H1 (cell line): ENCODE measurements around the gene CHRDL1. TPM values are rescaled to one million over a fixed set of nuclear protein-coding genes. Genes with fewer than 3 reads are reported as not detected.

Experiments used
- CTCF ChIA-PET: fragments of 300-600 bp; sonication (Branson Sonifier 250); formaldehyde crosslinking; loops from one replicate; lab custom pipeline; 2021; ENCODE audit not compliant: partially characterized antibody; lab: Charles Lee
- POLR2A ChIA-PET: fragments of 300-600 bp; sonication (Branson Sonifier 250); formaldehyde crosslinking; loops from one replicate; lab custom pipeline; 2021; ENCODE audit warnings: inconsistent platforms; ENCODE audit not compliant: partially characterized antibody; lab: Charles Lee
- DNase-seq, 2 experiments: peaks; one replicate each; pipeline versions ENCODE4 v3.0.0 to v3.0.0-alpha.2; 2010 to 2022; ENCODE audit warnings: low spot score in 2 of 2, low read depth in 1 of 2, mixed read lengths in 1 of 2
- FAIRE-seq: peaks from 2 replicates; lab custom pipeline; 2011; peaks lifted over from hg19 to GRCh38; lab: Jason Lieb, UNC
- H2AFZ ChIP-seq: 2 replicates; pipeline ENCODE4 v1.8.1; 2012; ENCODE audit warnings: low read length, inconsistent platforms
- H2AK5ac ChIP-seq: 2 replicates; pipeline ENCODE4 v1.6.1; 2013; ENCODE audit warnings: low read depth, low read length
- H2BK120ac ChIP-seq: replicated peaks from 2 replicates; pipeline ENCODE3; 2013; ENCODE audit warnings: low read depth, low read length, inconsistent platforms
- H2BK12ac ChIP-seq: 2 replicates; pipeline ENCODE4 v1.6.1; 2013; ENCODE audit warnings: low read depth, low read length
- H2BK15ac ChIP-seq: 2 replicates; pipeline ENCODE4 v1.6.1; 2013; ENCODE audit warnings: low read length
- H2BK20ac ChIP-seq: 2 replicates; pipeline ENCODE4 v1.6.1; 2013; ENCODE audit warnings: low read length
- H2BK5ac ChIP-seq: 2 replicates; pipeline ENCODE4 v1.6.1; 2013; ENCODE audit warnings: low read depth, low read length
- H3K14ac ChIP-seq: 2 replicates; pipeline ENCODE4 v1.6.1; 2013; ENCODE audit warnings: inconsistent platforms; ENCODE audit not compliant: insufficient read length
- H3K18ac ChIP-seq: 2 replicates; pipeline ENCODE4 v1.6.1; 2013; ENCODE audit warnings: low read length; ENCODE audit errors: extremely low read depth
- H3K23ac ChIP-seq: 2 replicates; pipeline ENCODE4 v1.6.1; 2013; ENCODE audit warnings: inconsistent platforms; ENCODE audit not compliant: insufficient read length
- H3K23me2 ChIP-seq: 2 replicates; pipeline ENCODE4 v1.6.1; 2013; ENCODE audit warnings: low read depth, low read length
- H3K27ac ChIP-seq: 2 replicates; pipeline ENCODE4 v1.6.1; 2011; ENCODE audit warnings: low read depth, low read length, inconsistent platforms
- H3K27me3 ChIP-seq, 4 experiments: replicated peaks in 1 of 4; 1 replicate in 1 of 4; 2 replicates in 3 of 4; pipeline versions ENCODE4 v1.6.1 to v1.8.1; 2011 to 2013; ENCODE audit warnings: low read length in 3 of 4, mild to moderate bottlenecking in 3 of 4, inconsistent platforms in 2 of 4, mixed read lengths in 2 of 4, moderate library complexity in 1 of 4; ENCODE audit not compliant: control insufficient read depth in 3 of 4, insufficient read depth in 3 of 4; ENCODE audit errors: extremely low read depth in 1 of 4
- H3K36me3 ChIP-seq, 4 experiments: 2 replicates each; pipeline versions ENCODE4 v1.6.1 to v1.8.1; 2011 to 2013; ENCODE audit warnings: mild to moderate bottlenecking in 4 of 4, low read length in 3 of 4, moderate library complexity in 2 of 4, control low read depth in 1 of 4, inconsistent platforms in 1 of 4; ENCODE audit not compliant: insufficient read depth in 4 of 4, control insufficient read depth in 2 of 4
- H3K4ac ChIP-seq: replicated peaks from 2 replicates; pipeline ENCODE3; 2013; ENCODE audit warnings: low read length, low read depth, mixed read lengths, inconsistent platforms; ENCODE audit not compliant: insufficient read length
- H3K4me1 ChIP-seq, 4 experiments: replicated peaks in 1 of 4; 1 replicate in 1 of 4; 2 replicates in 3 of 4; pipeline versions ENCODE4 v1.6.1 to v1.8.1; 2011 to 2013; ENCODE audit warnings: low read length in 3 of 4, inconsistent platforms in 2 of 4, mixed read lengths in 1 of 4; ENCODE audit not compliant: insufficient read depth in 4 of 4, control insufficient read depth in 3 of 4
- H3K4me2 ChIP-seq, 2 experiments: 2 replicates each; pipeline versions ENCODE4 v1.6.1 to v1.8.1; 2011 to 2013; ENCODE audit warnings: low read depth in 2 of 2, low read length in 2 of 2, control low read depth in 1 of 2, inconsistent platforms in 1 of 2, mild to moderate bottlenecking in 1 of 2; ENCODE audit not compliant: insufficient read depth in 1 of 2
- H3K4me3 ChIP-seq, 4 experiments: fragments of 200-600, 300-600 bp in 1 of 4; sonication (generic), shearing (Covaris generic), sonication (Bioruptor Twin) in 1 of 4; 2 replicates each; pipeline versions ENCODE4 v1.5.1 to v1.8.1; 2011 to 2016; ENCODE audit warnings: low read length in 4 of 4, low read depth in 3 of 4, control low read depth in 2 of 4, inconsistent platforms in 2 of 4, mild to moderate bottlenecking in 2 of 4, mixed read lengths in 1 of 4, moderate library complexity in 1 of 4; ENCODE audit not compliant: insufficient read depth in 2 of 4; ENCODE audit errors: extremely low read depth in 1 of 4
- H3K56ac ChIP-seq: replicated peaks from 2 replicates; pipeline ENCODE3; 2013; ENCODE audit warnings: low read depth, mild to moderate bottlenecking, mixed read lengths, low read length, inconsistent platforms; ENCODE audit not compliant: insufficient read length
- H3K79me1 ChIP-seq: 2 replicates; pipeline ENCODE4 v1.6.1; 2013; ENCODE audit warnings: low read depth, low read length, control low read depth
- H3K79me2 ChIP-seq, 2 experiments: 2 replicates each; pipeline versions ENCODE4 v1.6.1 to v1.8.1; 2012 to 2013; ENCODE audit warnings: low read length in 2 of 2, mild to moderate bottlenecking in 2 of 2, inconsistent platforms in 1 of 2; ENCODE audit not compliant: insufficient read depth in 2 of 2, control insufficient read depth in 1 of 2
- H3K9ac ChIP-seq, 4 experiments: replicated peaks in 1 of 4; 1 replicate in 1 of 4; 2 replicates in 3 of 4; pipeline versions ENCODE4 v1.6.1 to v1.8.1; 2011 to 2013; ENCODE audit warnings: low read depth in 3 of 4, low read length in 3 of 4, control low read depth in 2 of 4, mild to moderate bottlenecking in 2 of 4, moderate library complexity in 2 of 4, inconsistent platforms in 1 of 4; ENCODE audit errors: extremely low read depth in 1 of 4
- H3K9me3 ChIP-seq, 2 experiments: 2 replicates each; pipeline versions ENCODE4 v1.6.1 to v1.8.1; 2012 to 2013; ENCODE audit warnings: mild to moderate bottlenecking in 2 of 2, moderate library complexity in 2 of 2, control low read depth in 1 of 2, inconsistent platforms in 1 of 2, low read depth in 1 of 2, low read length in 1 of 2, mixed read lengths in 1 of 2; ENCODE audit not compliant: insufficient read depth in 2 of 2
- H4K20me1 ChIP-seq, 2 experiments: replicated peaks in 1 of 2; 2 replicates each; pipeline versions ENCODE3 to v1.8.1; 2011 to 2013; ENCODE audit warnings: inconsistent platforms in 2 of 2, low read length in 2 of 2, mild to moderate bottlenecking in 1 of 2; ENCODE audit not compliant: insufficient read depth in 2 of 2, control insufficient read depth in 1 of 2
- H4K5ac ChIP-seq: 2 replicates; pipeline ENCODE4 v1.6.1; 2013; ENCODE audit warnings: low read length, low read depth, mixed read lengths, inconsistent platforms; ENCODE audit not compliant: insufficient read length
- H4K8ac ChIP-seq: 2 replicates; pipeline ENCODE4 v1.8.0; 2013; ENCODE audit warnings: mild to moderate bottlenecking, moderate library complexity, low read length, inconsistent platforms; ENCODE audit not compliant: insufficient read depth; ENCODE audit errors: extremely low read depth
- H4K91ac ChIP-seq: replicated peaks from 2 replicates; pipeline ENCODE3; 2013; ENCODE audit warnings: low read length, mixed read lengths, inconsistent platforms; ENCODE audit not compliant: insufficient read length
- ASH2L ChIP-seq: fragments of 200-600, 300-600 bp; sonication (generic); IDR thresholded peaks from one replicate; pipeline ENCODE4 v1.7.1; 2017; ENCODE audit warnings: low read length
- ATF2 ChIP-seq: IDR thresholded peaks from 2 replicates; pipeline ENCODE4 v1.6.1; 2012; ENCODE audit warnings: low read length, inconsistent platforms
- BACH1 ChIP-seq: IDR thresholded peaks from 2 replicates; pipeline ENCODE4 v1.6.1; 2012; ENCODE audit warnings: low read length, improper control_type of control experiment
- BRCA1 ChIP-seq: IDR thresholded peaks from 2 replicates; pipeline ENCODE4 v1.6.1; 2012; ENCODE audit warnings: low read depth, low read length, improper control_type of control experiment
- CHD1 ChIP-seq: IDR thresholded peaks from 2 replicates; pipeline ENCODE4 v1.6.1; 2012; ENCODE audit warnings: low read depth, low read length, improper control_type of control experiment
- CHD2 ChIP-seq: IDR thresholded peaks from 2 replicates; pipeline ENCODE4 v1.6.1; 2012; ENCODE audit warnings: low read length, improper control_type of control experiment
- EZH2 ChIP-seq: fragments of 200-600 bp; sonication (generic); IDR thresholded peaks from 2 replicates; pipeline ENCODE4 v1.7.1; 2012; ENCODE audit warnings: low read depth, mild to moderate bottlenecking, moderate library complexity, low read length, inconsistent platforms; ENCODE audit not compliant: severe bottlenecking
- HDAC2 ChIP-seq, 2 experiments: fragments of 300-600 bp in 1 of 2; sonication (generic) in 1 of 2; IDR thresholded peaks; 2 replicates each; pipeline ENCODE4 v1.6.1; 2011 to 2012; ENCODE audit warnings: low read depth in 2 of 2, low read length in 2 of 2, mild to moderate bottlenecking in 2 of 2, moderate library complexity in 2 of 2, borderline replicate concordance in 1 of 2, inconsistent platforms in 1 of 2
- HDAC6 ChIP-seq: IDR thresholded peaks from one replicate; pipeline ENCODE4 v1.7.1; 2012; ENCODE audit warnings: low read depth, mild to moderate bottlenecking, inconsistent platforms, low read length, moderate library complexity
- KDM1A ChIP-seq: fragments of 200-600, 300-600 bp; sonication (generic); IDR thresholded peaks from 2 replicates; pipeline ENCODE4 v1.7.1; 2016; ENCODE audit warnings: mild to moderate bottlenecking, low read length, borderline replicate concordance
- POLR2A ChIP-seq, 2 experiments: IDR thresholded peaks; 1 replicate in 1 of 2; 2 replicates in 1 of 2; pipeline ENCODE4 v1.6.1; 2011; ENCODE audit warnings: low read depth in 2 of 2, low read length in 2 of 2, mild to moderate bottlenecking in 2 of 2; ENCODE audit errors: control extremely low read depth in 1 of 2
- SIN3A ChIP-seq, 2 experiments: IDR thresholded peaks in 1 of 2; conservative IDR thresholded peaks in 1 of 2; 2 replicates each; pipeline ENCODE4 v1.6.1; 2011 to 2012; ENCODE audit warnings: low read length in 2 of 2, improper control_type of control experiment in 1 of 2, low read depth in 1 of 2, mild to moderate bottlenecking in 1 of 2
- TEAD4 ChIP-seq: IDR thresholded peaks from 2 replicates; pipeline ENCODE4 v1.6.1; 2012; ENCODE audit warnings: low read depth, low read length, inconsistent platforms, mixed read lengths
- WGBS, 2 experiments: shearing (Covaris generic) in 1 of 2; methylation state at CpG; one replicate each; pipeline versions ENCODE4 v1.1.6 to v1.1.7; 2013 to 2015; ENCODE audit warnings: low lambda C conversion rate in 2 of 2, mixed read lengths in 2 of 2, inconsistent platforms in 1 of 2, low coverage in 1 of 2, missing lambda C conversion rate in 1 of 2; ENCODE audit not compliant: insufficient replicate concordance in 2 of 2, insufficient coverage in 1 of 2, insufficient read length in 1 of 2; ENCODE audit errors: extremely low coverage in 1 of 2, missing lambda C conversion rate in 1 of 2; 5-methylcytosine and 5-hydroxymethylcytosine counted together
- polyA plus RNA-seq, 7 experiments: library from polyadenylated mRNA; depleted of rRNA in 3 of 7; stranded (reverse) in 5 of 7; unstranded in 2 of 7; fragments of >200 nt in 5 of 7; fragments of 200-250 nt in 2 of 7; gene quantifications; 1 replicate in 5 of 7; 2 replicates in 1 of 7; 4 replicates in 1 of 7; pipeline versions ENCODE4 v1.2.1 to v1.2.3, GENCODE V29; 2011 to 2013; ENCODE audit warnings: missing spikeins in 2 of 7, mixed read lengths in 2 of 7
- total RNA-seq: library from RNA; stranded (reverse); fragmentation: NEBNext Ultra II Directional; extraction: Animal tissue kit (Norgen Biotek cat#: 25700); gene quantifications from 2 replicates; pipeline ENCODE4 v1.2.1, GENCODE V29; 2021

CHRDL1 gene
- total and polyA plus RNA-seq, 2 of the 8 experiments (the other 6 are each of a cell fraction or from before 2014, with no cell fraction given), result 5.6 to 15.6 TPM

DNA sequence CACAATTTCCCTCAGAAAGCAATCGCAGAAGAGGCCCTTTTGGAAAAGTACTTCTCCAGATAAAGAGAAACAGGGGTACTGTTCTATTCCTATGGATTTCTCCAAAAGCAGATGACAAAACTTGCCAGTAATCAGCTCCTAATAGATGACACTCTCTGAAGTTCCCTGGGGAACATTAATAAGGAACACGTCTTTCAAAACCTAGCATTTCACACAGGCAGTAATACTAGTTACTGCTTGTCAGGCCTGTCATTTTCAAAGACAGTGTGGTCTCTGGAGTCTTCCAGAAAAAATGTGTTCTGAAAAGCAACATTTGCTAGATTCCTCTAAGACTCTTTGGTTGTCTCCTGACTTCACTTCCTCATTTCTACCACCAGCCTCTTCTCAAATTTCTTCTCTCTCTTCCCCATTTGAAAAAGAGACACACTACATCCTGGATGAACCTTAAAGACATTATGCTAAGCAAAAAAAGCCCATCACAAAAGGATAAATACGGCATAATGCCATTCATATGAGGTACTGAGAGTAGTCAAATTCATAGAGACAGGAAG, 47.3 kb downstream of the CHRDL1 start:
- Histone ChIP-seq H3K56ac (no peak overlapping the region), H4K91ac (no peak overlapping the region), H3K36me3 (no peaks in the 10 kb centered on the region), H3K23ac (no peak overlapping the region), H3K9ac (no peak overlapping the region), H3K4me1 (no peaks in the 10 kb centered on the region), H3K4ac (no peak overlapping the region), H3K4me2 (no peak overlapping the region), H3K27ac (no peak overlapping the region), H2BK20ac (no peak overlapping the region), H4K5ac (no peak overlapping the region), H4K20me1 (no peaks in the 10 kb centered on the region), H3K18ac (no peak overlapping the region), H2BK15ac (no peak overlapping the region), H4K8ac (no peak overlapping the region), H3K14ac (no peak overlapping the region), H3K23me2 (no peaks in the 10 kb centered on the region), H2AFZ (no peak overlapping the region), H2AK5ac (no peak overlapping the region), H2BK12ac (no peak overlapping the region), H3K9me3 (no peaks in the 10 kb centered on the region), H3K79me1 (no peaks in the 10 kb centered on the region), H2BK5ac (no peak overlapping the region), H3K79me2 (no peaks in the 10 kb centered on the region), H3K27me3 (no peaks in the 10 kb centered on the region), H2BK120ac (no peak overlapping the region), H3K4me3 (no peak overlapping the region)
- DNase-seq (no peak), FAIRE-seq (no peak)
- CTCF ChIA-PET, result no interaction called here
- WGBS, 2 experiments, result 88% methylated on average over 3 of the region's 3 CpGs; no CpG with 5 or more reads in 1 of the 2 experiments
- TF ChIP-seq CHD2, result no peak
- TF ChIP-seq POLR2A (IDR thresholded peaks at IDR 0.05; ENCODE audit: control extremely low read depth in 1 of 2, low read depth in 2 of 2, low read length in 2 of 2), result no peak
- TF ChIP-seq BRCA1, result no peak
- TF ChIP-seq CHD1, result no peak
- no peak for TF ChIP-seq HDAC2 (IDR thresholded peaks at IDR 0.05; ENCODE audit: borderline replicate concordance in 1 of 2, low read depth in 2 of 2, low read length in 2 of 2)
- no peak for TF ChIP-seq EZH2
- no peak for TF ChIP-seq SIN3A (conservative IDR thresholded peaks at IDR 0.05 in 1 of 2, IDR thresholded peaks at IDR 0.05 in 1 of 2; ENCODE audit: low read depth in 1 of 2, low read length in 2 of 2)
- TF ChIP-seq ASH2L, result no peak
- no peak for TF ChIP-seq TEAD4
- TF ChIP-seq KDM1A, result no peak
- TF ChIP-seq ATF2, result no peak
- no peak for TF ChIP-seq BACH1
- no peak for TF ChIP-seq HDAC6
- POLR2A ChIA-PET, result no interaction called here
